Stimulated activated CD4-positive, alpha-beta T cell treated with anti-CD3 and anti-CD28 coated beads, Interleukin-2, amount 100 ng/mL, for 4 hours (primary cell): Measurements from ENCODE around the gene SYS1.

ENCODE experiments used
- DNase-seq: peaks from one replicate; pipeline ENCODE4 v3.0.0-alpha.2; 2020; ENCODE audit warnings: low read depth

The SYS1 gene

GRCh38 chr20:45355209-45356084, 7.5 kb upstream of the SYS1 start:
- DNase-seq: no peak

- no peak for DNase-seq
Observed at GRCh38 chr20:45358282-45359068, 4.5 kb upstream of the SYS1 start.

- DNase-seq: no peak
Observed at GRCh38 chr20:45359069-45359405, 3.9 kb upstream of the SYS1 start.

- DNase-seq: no peak
Observed at GRCh38 chr20:45359406-45360148, 3.4 kb upstream of the SYS1 start.

- DNase-seq: no peak
Observed at GRCh38 chr20:45361793-45362192, 1.2 kb upstream of the SYS1 start.

GRCh38 chr20:45363611-45364492, 896 bp downstream of the SYS1 start:
- DNase-seq: no peak

GRCh38 chr20:45365444-45365970, 2.6 kb downstream of the SYS1 start:
- no peak for DNase-seq

GRCh38 chr20:45366192-45366591, 3.2 kb downstream of the SYS1 start:
- DNase-seq: no peak

- no peak for DNase-seq
Observed at GRCh38 chr20:45366631-45367030, 3.7 kb downstream of the SYS1 start.

GRCh38 chr20:45367126-45367525, 4.2 kb downstream of the SYS1 start:
- DNase-seq: no peak

GRCh38 chr20:45368221-45368980, 5.4 kb downstream of the SYS1 start:
- DNase-seq: no peak

- no peak for DNase-seq
Observed at GRCh38 chr20:45370571-45371160, 7.7 kb downstream of the SYS1 start.

GRCh38 chr20:45372241-45372640, 9.3 kb downstream of the SYS1 start:
- no peak for DNase-seq

GRCh38 chr20:45372646-45373352, 9.8 kb downstream of the SYS1 start:
- DNase-seq: no peak

- DNase-seq: peak; percentile 87
Observed at GRCh38 chr20:45373353-45374100, 10.6 kb downstream of the SYS1 start.

- DNase-seq: no peak
Observed at GRCh38 chr20:45374101-45374467, 11.1 kb downstream of the SYS1 start.

GRCh38 chr20:45374966-45375365, 12.0 kb downstream of the SYS1 start:
- DNase-seq: no peak

GRCh38 chr20:45377269-45377668, 14.3 kb downstream of the SYS1 start:
- no peak for DNase-seq

- DNase-seq: no peak
Observed at GRCh38 chr20:45378191-45378590, 15.2 kb downstream of the SYS1 start, which contains the start of gene TP53TG5. Gene TP53TG5 (minus strand): TSS chr20:45378325. CDS start chr20:45378236, 89 bp downstream.
